K562 (cell line): ENCODE results near the gene GZMH. TPM values are rescaled to one million over a fixed set of nuclear protein-coding genes. Genes with fewer than 3 reads are reported as not detected.

Source experiments
- ATAC-seq: fragments of 200-7000 bp; cut with Tn5 transposase; 3 replicates; pipeline ENCODE4 v1.9.1; 2020; ENCODE audit warnings: moderate library complexity
- BruUV-seq: library from RNA; stranded (reverse); fragments of 400-500 nt; replicated peaks from 2 replicates; lab custom pipeline; 2021; lab: Mats Ljungman, UMichigan
- CTCF ChIA-PET: fragments of 300-600 bp; formaldehyde crosslinking; extraction: SDS; loops from one replicate; lab custom pipeline; 2021; ENCODE audit warnings: low intra/inter-chr PET ratio; lab: Yijun Ruan, JAX
- POLR2A ChIA-PET: fragments of 300-600, 350-650 bp; sonication (Branson Sonifier 250); formaldehyde crosslinking; extraction: SDS; loops from one replicate; lab custom pipeline; 2021; ENCODE audit warnings: antibody characterized with exemption, inconsistent platforms; lab: Yijun Ruan, JAX
- DNase-seq, 4 experiments: peaks; one replicate each; pipeline versions ENCODE4 v3.0.0 to v3.0.0-alpha.2; 2011 to 2018; ENCODE audit warnings: low spot score in 3 of 4, mixed read lengths in 3 of 4; ENCODE audit errors: extremely low read depth in 1 of 4
- FAIRE-seq: peaks from 2 replicates; lab custom pipeline; 2011; peaks lifted over from hg19 to GRCh38; lab: Jason Lieb, UNC
- H2AFZ ChIP-seq: 2 replicates; pipeline ENCODE4 v1.6.0; 2011; ENCODE audit warnings: low read depth, low read length, control low read depth, inconsistent platforms
- H3K27ac ChIP-seq: fragments of 200-600 bp; 3 replicates; pipeline ENCODE4 v1.8.0; 2011; ENCODE audit warnings: low read depth, mild to moderate bottlenecking, control low read depth, inconsistent platforms, low read length, moderate library complexity, mixed read lengths; ENCODE audit errors: extremely low read depth
- H3K27me3 ChIP-seq, 2 experiments: fragments of 300-600 bp in 1 of 2; 2 replicates in 1 of 2; 3 replicates in 1 of 2; pipeline versions ENCODE4 v1.6.0 to v1.8.0; 2011; ENCODE audit warnings: inconsistent platforms in 2 of 2, low read length in 2 of 2, mild to moderate bottlenecking in 1 of 2, mixed read lengths in 1 of 2, moderate library complexity in 1 of 2; ENCODE audit not compliant: control insufficient read depth in 2 of 2, insufficient read depth in 2 of 2
- H3K36me3 ChIP-seq: fragments of 300-600 bp; 3 replicates; pipeline ENCODE4 v1.8.0; 2011; ENCODE audit warnings: mild to moderate bottlenecking, low read length, inconsistent platforms; ENCODE audit not compliant: control insufficient read depth, insufficient read depth
- H3K4me1 ChIP-seq, 2 experiments: fragments of 200-600 bp in 1 of 2; replicated peaks in 1 of 2; 2 replicates in 1 of 2; 3 replicates in 1 of 2; pipeline versions ENCODE4 v1.5.1 to v1.8.0; 2011; ENCODE audit warnings: inconsistent platforms in 2 of 2, low read length in 2 of 2, mild to moderate bottlenecking in 1 of 2, mixed read lengths in 1 of 2, moderate library complexity in 1 of 2; ENCODE audit not compliant: control insufficient read depth in 2 of 2, insufficient read depth in 2 of 2
- H3K4me2 ChIP-seq: 2 replicates; pipeline ENCODE4 v1.6.1; 2011; ENCODE audit warnings: low read length, control low read depth, inconsistent platforms, mixed read lengths; ENCODE audit not compliant: insufficient read depth
- H3K4me3 ChIP-seq: fragments of 200-600 bp; sonication (generic), shearing (Covaris generic); 2 replicates; pipeline ENCODE4 v1.5.1; 2016; ENCODE audit warnings: control low read depth, inconsistent platforms
- H3K79me2 ChIP-seq: fragments of 200-600 bp; 3 replicates; pipeline ENCODE4 v1.8.0; 2011; ENCODE audit warnings: low read length, inconsistent platforms; ENCODE audit not compliant: control insufficient read depth, insufficient read depth
- H3K9ac ChIP-seq, 2 experiments: 2 replicates each; pipeline versions ENCODE4 v1.6.0 to v1.6.1; 2011; ENCODE audit warnings: low read depth in 2 of 2, low read length in 2 of 2, control low read depth in 1 of 2, inconsistent platforms in 1 of 2, mild to moderate bottlenecking in 1 of 2, mixed read lengths in 1 of 2; ENCODE audit not compliant: insufficient read depth in 1 of 2
- H3K9me1 ChIP-seq: one replicate; pipeline ENCODE4 v1.6.0; 2011; ENCODE audit warnings: inconsistent platforms, mild to moderate bottlenecking, low read length, moderate library complexity; ENCODE audit not compliant: control insufficient read depth, insufficient read depth
- H3K9me3 ChIP-seq: replicated peaks from 2 replicates; pipeline ENCODE4 v1.5.1; 2011; ENCODE audit warnings: low read depth, low read length, inconsistent platforms; ENCODE audit not compliant: control insufficient read depth, insufficient read depth
- H4K20me1 ChIP-seq: replicated peaks from 2 replicates; pipeline ENCODE4 v1.6.1; 2011; ENCODE audit warnings: low read length, inconsistent platforms, mixed read lengths; ENCODE audit not compliant: control insufficient read depth, insufficient read depth
- HEY1 ChIP-seq: fragments of 250-450 bp; sonication (Bioruptor Pico); IDR thresholded peaks from 2 replicates; pipeline ENCODE4 v1.5.0; 2020; ENCODE audit warnings: mild to moderate bottlenecking, moderate library complexity, borderline replicate concordance
- SRSF7 ChIP-seq: fragments of 200-400 bp; formaldehyde crosslinking; optimal IDR thresholded peaks from 2 replicates; pipeline ENCODE3; 2017; ENCODE audit warnings: mild to moderate bottlenecking, low read depth, low read length
- WGBS: fragments of 100-300 bp; shearing (Covaris generic); methylation state at CpG from one replicate; pipeline ENCODE4 v1.1.6; 2016; ENCODE audit warnings: low coverage, mixed read lengths; ENCODE audit not compliant: insufficient coverage; ENCODE audit errors: missing lambda C conversion rate; 5-methylcytosine and 5-hydroxymethylcytosine counted together
- in situ Hi-C: fragments of 300-500 bp; cut with MboI; formaldehyde crosslinking; loops from 4 replicates; pipeline ENCODE4 v1.15.0; 2018; ENCODE audit warnings: inconsistent platforms, mixed read lengths
- intact Hi-C: fragments of 100-400 bp; cut with micrococcal nuclease; formaldehyde crosslinking; loops from 2 replicates; pipeline ENCODE4 v1.14.2; 2022
- polyA plus RNA-seq, 8 experiments: library from polyadenylated mRNA; depleted of rRNA in 4 of 8; stranded (reverse) in 5 of 8; unstranded in 3 of 8; fragments of >200 nt; fragmentation: Nextera tagmentation in 2 of 8; fragmentation: Illumina TruSeq in 1 of 8; extraction: Ambion mirVana in 2 of 8; extraction: Trizol in 1 of 8; gene quantifications; 2 replicates each; pipeline versions ENCODE4 v1.2.1 to v1.2.3, GENCODE V29; 2011 to 2014; ENCODE audit warnings: inconsistent platforms in 1 of 8, missing spikeins in 1 of 8
- total RNA-seq, 7 experiments: library from RNA; depleted of rRNA in 6 of 7; stranded (reverse); fragments of >200 nt in 6 of 7; fragmentation: Illumina TruSeq in 2 of 7; extraction: Trizol in 2 of 7; gene quantifications; 2 replicates each; pipeline versions ENCODE4 v1.2.1 to v1.2.3, GENCODE V29; 2011 to 2021; ENCODE audit warnings: low replicate concordance in 1 of 7
- TF ChIP-seq, protein P1 (sequence below): sonication (generic); formaldehyde crosslinking; IDR thresholded peaks from 2 replicates; pipeline ENCODE4 v1.8.0; 2022; ENCODE audit warnings: mild to moderate bottlenecking, low read depth, missing genetic modification reagents
- TF ChIP-seq, protein P2 (sequence below): fragments of 450-650 bp; formaldehyde crosslinking; IDR thresholded peaks from 2 replicates; pipeline ENCODE4 v1.4.0; 2020; ENCODE audit warnings: mild to moderate bottlenecking, moderate library complexity

GZMH gene
- total and polyA plus RNA-seq, 9 of the 15 experiments (the other 6 are each of a cell fraction or from before 2014, with no cell fraction given): not detected

DNA sequence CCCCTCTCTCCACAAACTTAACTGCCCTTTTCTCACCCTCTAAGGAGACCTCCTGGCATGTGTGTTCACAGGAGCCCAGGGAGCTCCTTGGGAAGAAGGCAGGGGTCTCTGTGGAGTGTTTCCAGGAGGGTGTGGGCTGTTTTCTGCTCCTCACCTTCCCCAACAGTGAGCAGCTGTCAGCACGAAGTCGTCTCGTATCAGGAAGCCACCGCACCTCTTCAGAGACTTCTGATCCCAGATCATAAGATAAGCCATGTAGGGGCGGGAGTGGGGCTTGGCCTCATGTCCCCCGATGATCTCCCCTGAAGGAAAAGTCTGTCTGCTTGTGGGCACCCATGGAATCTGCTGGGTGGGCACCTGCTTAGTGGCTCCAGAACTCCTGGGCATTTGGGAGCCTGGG is 23.3 kb upstream of the GZMH start:
- Histone ChIP-seq H3K79me2 (no peaks in the 10 kb centered on the region), H2AFZ (no peak overlapping the region), H3K36me3 (no peaks in the 10 kb centered on the region), H3K9ac (no peak overlapping the region), H3K27me3 (peaks cover 0 to 4% of the 10 kb centered on the region in 2 experiments; a peak in 1 of 5 replicates), H3K27ac (no peak overlapping the region), H3K9me1 (no peaks in the 10 kb centered on the region), H3K4me2 (no peak overlapping the region), H3K9me3 (no peaks in the 10 kb centered on the region), H4K20me1 (no peaks in the 10 kb centered on the region), H3K4me3 (no peak overlapping the region), H3K4me1 (no peaks in the 10 kb centered on the region)
- ATAC-seq: no peak
- DNase-seq: no peak
- ChIA-PET CTCF (no interaction called here), POLR2A (no interaction called here)
- intact Hi-C loops (no loop called here), in situ Hi-C loops (no loop called here)
- BruUV-seq: no TSS peak
- FAIRE-seq: no peak
- TF ChIP-seq, protein P1, sequence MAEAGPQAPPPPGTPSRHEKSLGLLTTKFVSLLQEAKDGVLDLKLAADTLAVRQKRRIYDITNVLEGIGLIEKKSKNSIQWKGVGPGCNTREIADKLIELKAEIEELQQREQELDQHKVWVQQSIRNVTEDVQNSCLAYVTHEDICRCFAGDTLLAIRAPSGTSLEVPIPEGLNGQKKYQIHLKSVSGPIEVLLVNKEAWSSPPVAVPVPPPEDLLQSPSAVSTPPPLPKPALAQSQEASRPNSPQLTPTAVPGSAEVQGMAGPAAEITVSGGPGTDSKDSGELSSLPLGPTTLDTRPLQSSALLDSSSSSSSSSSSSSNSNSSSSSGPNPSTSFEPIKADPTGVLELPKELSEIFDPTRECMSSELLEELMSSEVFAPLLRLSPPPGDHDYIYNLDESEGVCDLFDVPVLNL (CRISPR knock-in tag): no peak
- WGBS: 0% methylated on average over 3 of the region's 6 CpGs

DNA sequence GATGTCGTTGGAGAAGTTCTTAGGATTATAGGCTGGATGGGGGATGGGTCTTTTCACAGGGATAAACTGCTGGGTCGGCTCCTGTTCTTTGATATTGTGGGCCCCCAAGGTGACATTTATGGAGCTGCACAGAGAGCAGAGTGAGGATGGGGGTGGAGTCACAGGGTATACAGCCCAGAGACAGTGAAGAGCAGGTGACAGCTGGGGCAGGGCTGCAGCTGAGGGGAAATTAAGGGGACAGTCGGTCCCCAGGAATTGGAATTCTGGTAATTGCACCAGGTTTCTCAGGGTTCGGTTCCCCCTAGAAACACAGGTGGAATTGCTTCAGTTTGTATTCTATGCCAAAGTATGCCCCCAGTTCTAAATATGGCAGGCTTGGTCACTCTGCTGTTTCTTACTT is 22.9 kb upstream of the GZMH start:
- TF ChIP-seq HEY1 (CRISPR knock-in tag): no peak
- no peak for TF ChIP-seq SRSF7
- TF ChIP-seq, protein P2, sequence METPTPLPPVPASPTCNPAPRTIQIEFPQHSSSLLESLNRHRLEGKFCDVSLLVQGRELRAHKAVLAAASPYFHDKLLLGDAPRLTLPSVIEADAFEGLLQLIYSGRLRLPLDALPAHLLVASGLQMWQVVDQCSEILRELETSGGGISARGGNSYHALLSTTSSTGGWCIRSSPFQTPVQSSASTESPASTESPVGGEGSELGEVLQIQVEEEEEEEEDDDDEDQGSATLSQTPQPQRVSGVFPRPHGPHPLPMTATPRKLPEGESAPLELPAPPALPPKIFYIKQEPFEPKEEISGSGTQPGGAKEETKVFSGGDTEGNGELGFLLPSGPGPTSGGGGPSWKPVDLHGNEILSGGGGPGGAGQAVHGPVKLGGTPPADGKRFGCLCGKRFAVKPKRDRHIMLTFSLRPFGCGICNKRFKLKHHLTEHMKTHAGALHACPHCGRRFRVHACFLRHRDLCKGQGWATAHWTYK: no peak
- intact Hi-C loops: no loop called here
- Histone ChIP-seq H3K27ac (no peak overlapping the region), H3K79me2 (no peaks in the 10 kb centered on the region), H3K4me1 (no peaks in the 10 kb centered on the region), H3K9me3 (no peaks in the 10 kb centered on the region), H3K4me2 (no peak overlapping the region), H3K36me3 (no peaks in the 10 kb centered on the region), H3K4me3 (no peak overlapping the region), H4K20me1 (no peaks in the 10 kb centered on the region), H3K9ac (no peak overlapping the region), H3K27me3 (peaks cover 0 to 4% of the 10 kb centered on the region in 2 experiments; a peak in 1 of 5 replicates), H2AFZ (no peak overlapping the region), H3K9me1 (no peaks in the 10 kb centered on the region)
- BruUV-seq: no TSS peak
- ATAC-seq (no peak), DNase-seq (no peak), FAIRE-seq (no peak)
- WGBS: 0% methylated on average over 3 of the region's 4 CpGs
- in situ Hi-C loops: no loop called here
- CTCF ChIA-PET: no interaction called here
- POLR2A ChIA-PET: interaction anchor here (0.8 kb wide), 1 partner anchor 25 kb away, joined by 3 read pairs; no protein-coding TSS in a partner anchor
